Central memory CD4-positive, alpha-beta T cell (primary cell): ENCODE data around the gene PACS2.

Experiments
- DNase-seq: peaks from one replicate; pipeline ENCODE4 v3.0.0; 2022

PACS2 gene

DNA sequence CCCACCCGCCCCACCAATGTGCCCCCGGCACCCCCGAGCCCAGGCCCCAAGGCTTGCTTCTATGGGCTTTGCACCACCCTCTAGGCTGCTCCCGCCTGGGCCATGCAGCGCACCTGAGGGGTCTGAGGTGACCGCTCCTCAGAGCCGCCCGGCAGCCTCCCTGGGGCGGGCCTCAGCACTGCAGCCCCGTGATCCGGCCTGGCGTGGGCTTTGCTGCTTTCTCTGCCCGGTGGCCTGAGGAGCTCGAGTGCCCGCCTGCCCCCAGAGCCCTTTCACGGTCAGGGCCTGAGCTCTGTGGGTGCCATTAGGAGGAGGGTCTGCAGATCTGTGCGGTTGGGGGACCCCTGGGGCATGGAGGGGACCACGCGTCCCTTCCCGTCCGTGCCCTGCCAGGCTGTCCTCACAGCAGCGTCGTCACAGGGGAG, 111.3 kb downstream of the PACS2 start:
- DNase-seq, result no peak

GRCh38 chr14:105426416-105427130, 112.0 kb downstream of the PACS2 start:
- DNase-seq, result no peak

GRCh38 chr14:105427412-105427811, 112.9 kb downstream of the PACS2 start:
- no peak for DNase-seq

DNA sequence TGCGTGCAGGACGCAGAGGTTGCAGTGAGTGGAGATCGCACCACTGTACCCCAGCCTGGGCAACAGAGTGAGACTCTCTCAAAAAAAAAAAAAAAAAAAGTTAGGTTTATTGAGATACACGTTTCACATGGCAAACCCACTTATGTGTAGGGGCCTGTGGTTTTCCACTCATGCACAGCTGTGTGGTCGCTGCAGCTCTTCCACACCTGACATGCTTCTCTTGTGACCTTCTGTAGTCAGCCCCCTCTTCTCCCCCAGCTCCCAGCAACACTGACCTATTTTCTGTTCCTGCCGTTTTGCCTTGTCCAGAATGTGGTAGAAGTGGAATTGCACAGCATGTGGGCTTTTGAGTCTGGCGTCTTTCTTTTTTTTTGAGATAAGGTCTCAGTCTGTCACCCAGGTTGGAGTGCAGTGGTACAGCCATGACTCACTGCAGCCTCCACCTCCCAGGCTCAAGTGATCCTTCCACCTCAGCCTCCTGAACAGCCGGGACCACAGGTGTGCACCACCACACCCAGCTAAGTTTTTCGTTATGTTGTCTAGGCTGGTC, 113.5 kb downstream of the PACS2 start:
- no peak for DNase-seq

GRCh38 chr14:105430042-105430441, 115.5 kb downstream of the PACS2 start:
- DNase-seq, result no peak

DNA sequence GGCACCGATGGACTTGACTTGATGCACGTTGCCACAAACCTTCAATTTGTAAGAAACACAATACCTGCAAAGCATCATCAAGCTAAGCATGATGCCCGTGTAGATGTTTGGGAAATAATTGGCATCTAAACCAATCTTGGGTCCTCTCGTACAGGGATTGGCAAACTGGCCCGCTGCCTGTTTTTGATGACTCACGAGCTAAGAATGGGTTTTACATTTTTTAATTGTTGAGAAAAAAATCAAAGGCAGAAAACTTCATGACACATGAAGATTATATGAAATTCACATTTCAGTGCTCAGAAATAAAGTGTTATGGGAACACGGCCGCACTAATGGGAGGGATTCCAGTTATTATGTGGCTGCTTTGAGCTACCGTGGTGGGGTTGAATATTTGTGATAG, 116.0 kb downstream of the PACS2 start:
- DNase-seq, result no peak

DNA sequence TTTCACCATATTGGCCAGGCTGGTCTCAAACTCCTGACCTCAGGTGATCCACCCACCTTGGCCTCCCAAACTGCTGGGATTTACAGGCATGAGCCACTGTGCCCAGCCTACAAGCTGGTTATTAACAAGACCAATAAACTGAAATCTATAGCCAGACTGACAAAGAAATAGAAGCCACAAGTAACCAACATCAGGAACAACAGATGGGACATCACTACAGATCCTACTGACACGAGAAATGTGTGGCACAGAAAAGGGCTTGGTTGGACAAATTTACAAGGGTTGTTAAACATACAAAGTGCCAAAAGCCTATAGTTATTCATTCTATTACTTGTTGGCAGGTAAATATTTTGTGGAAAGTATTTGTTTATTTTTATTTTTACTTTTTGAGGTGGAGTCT, 116.7 kb downstream of the PACS2 start:
- DNase-seq, result no peak

DNA sequence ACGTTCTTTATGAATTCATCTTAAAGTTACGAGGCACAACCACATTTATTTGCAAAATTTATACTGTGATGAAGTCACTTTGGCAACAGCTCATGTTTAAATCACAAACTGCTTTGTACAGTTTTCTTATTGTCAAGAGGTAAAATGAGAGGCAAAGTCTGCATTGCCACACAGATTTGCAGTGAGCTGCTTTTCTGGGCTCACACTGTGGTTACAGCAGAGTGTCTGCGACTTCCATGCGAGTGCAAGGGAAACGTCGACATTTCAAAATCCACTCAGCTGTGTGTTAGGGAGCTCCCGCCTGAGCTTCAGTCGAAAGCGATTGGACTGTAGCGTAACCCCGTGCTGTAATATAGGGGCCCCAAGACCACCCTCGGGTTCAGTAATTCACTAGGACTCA, 118.1 kb downstream of the PACS2 start:
- DNase-seq, result no peak

DNA sequence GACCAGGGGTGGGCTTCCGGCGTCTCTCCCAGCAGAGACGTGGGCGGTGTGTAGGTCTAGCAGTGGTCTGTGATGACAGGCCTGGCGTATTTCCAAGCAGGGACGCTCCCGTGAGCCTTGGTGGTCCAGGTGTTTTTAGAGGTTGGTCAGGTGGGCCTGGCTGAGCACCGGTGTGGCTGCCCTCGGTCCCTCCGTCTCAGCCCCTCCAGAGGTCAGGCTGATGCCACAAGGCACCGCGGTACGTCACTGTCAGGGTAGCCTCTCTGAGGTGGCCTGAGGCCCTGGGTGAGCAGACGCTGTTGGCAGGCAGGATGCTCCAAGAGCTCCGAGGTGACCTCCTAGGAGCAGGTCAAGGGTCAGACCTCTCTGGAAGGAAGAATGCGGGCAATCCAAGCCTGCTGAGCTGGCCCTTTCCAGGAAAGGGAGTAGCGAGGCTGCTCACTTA, 118.6 kb downstream of the PACS2 start:
- no peak for DNase-seq

GRCh38 chr14:105436402-105436801, 121.9 kb downstream of the PACS2 start:
- DNase-seq, result no peak

GRCh38 chr14:105436891-105437722, 122.6 kb downstream of the PACS2 start:
- no peak for DNase-seq

GRCh38 chr14:105437723-105438500, 123.4 kb downstream of the PACS2 start:
- DNase-seq, result no peak

GRCh38 chr14:105439179-105439578, 124.6 kb downstream of the PACS2 start:
- no peak for DNase-seq

DNA sequence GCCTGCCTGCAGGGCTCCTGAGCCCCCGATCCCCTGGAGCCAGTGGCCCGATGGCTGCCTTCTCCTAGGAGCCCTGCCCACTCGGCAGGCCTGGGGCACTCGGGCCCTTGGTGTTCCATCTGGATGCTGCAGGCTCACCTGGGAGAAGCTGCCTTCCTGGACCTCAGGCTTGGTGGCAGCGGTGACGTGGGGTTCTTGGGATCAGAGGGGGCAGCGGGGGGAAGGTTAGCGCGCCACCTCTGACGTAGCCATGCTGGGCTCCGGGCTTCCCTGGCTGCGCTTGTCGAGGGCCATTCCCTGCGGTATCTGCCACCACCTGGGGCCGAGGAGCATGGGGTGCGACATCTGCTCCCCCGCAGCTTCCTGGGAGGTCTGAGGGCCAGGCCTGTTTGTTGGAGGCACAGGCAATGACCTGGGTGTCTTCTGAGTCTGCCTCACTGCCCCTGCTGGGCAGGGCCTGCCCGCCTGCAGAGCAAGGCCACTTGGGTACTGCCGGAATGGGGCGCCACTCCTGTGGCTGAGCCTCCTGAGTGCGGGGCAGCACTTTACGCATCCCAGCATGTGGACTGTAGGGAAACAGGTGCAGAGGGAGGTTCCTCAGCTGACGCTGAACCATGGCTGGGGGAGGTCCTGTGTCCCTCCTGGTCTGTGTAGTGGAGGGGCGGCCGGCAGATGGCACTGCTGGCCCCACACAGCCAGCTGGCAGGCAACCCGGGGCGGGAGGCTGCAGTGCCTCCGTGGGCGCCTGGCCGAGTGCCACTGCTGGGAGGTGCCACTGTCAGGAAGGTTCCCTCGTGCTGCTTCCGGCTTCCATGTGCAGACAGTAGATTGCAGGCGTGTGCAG, 125.4 kb downstream of the PACS2 start:
- DNase-seq, result no peak

DNA sequence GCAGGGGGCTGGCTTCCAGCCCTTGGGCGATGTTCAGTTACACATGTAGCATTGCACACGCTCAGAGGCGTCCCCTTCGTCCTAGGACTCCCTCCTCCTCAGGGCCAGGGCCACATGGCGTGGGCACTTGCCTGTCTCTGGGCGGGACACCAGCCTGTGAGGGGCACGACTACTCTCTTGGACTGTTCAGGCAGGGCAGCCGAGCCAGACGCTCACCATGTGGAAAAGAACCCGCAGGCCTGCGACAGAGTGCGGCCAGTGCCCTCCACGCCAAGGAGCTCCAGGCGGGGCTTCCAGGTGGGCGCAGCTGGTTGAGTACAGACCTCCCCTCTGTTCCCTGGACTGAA, 126.0 kb downstream of the PACS2 start:
- no peak for DNase-seq

DNA sequence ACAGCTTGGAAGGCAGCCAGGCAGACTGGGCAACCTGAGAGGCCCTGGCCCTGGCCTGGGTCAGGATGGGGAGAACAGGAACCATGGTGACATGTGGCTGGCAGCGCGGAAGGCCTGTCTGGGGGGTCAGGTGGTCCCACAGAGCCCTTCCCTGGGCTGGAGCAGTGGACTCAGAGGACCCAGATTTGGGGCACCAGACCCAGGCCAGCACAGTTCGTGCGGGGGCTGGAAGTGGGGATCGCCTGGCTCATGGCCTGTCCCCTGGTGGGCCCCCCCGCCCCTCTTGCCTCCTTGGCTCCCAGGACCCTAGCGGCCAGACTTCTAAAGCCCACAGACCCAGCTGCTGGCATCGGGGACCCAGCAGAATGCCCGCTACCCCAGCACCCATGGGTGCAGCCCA, 126.4 kb downstream of the PACS2 start:
- DNase-seq, result no peak

DNA sequence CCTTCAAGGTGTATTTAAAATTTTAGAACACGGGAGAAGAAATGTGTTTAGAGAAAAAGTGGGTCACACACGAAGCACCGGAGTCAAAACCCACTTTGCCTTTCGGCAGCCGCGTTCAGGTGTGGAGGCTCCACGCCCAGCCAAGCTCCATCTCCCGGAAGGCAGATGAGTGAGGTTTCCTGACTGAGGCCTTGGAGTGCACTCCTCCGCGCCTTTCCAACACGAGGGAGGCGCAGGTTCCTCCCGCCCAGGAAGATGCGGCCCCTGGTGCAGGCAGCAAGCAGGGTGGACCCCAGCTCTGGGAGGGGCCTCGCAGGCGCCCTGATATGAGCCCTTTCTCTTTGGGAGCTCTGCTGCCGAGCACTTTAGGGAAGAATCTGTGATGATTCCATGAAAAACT, 127.6 kb downstream of the PACS2 start:
- no peak for DNase-seq

DNA sequence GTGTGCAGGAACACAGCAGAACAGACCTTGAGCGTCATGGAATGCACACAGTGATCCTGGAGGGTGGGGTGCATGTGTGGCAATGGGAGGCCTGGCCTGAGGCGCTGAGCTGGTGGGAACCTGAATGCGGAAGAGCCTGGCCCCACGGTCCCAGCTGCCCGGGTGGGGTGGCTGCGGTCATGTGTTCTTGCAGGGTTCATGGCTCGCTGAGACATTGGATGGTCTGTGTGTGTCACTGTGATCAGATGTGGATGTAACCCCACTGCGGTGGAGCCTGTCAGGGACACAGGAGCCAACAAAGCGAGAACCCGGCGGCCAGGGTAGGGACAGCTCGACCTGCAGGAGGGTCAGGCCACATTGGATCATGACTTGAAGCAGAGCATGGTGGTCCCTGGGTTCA, 128.3 kb downstream of the PACS2 start:
- no peak for DNase-seq

GRCh38 chr14:105444859-105445258, 130.3 kb downstream of the PACS2 start:
- DNase-seq, result no peak

DNA sequence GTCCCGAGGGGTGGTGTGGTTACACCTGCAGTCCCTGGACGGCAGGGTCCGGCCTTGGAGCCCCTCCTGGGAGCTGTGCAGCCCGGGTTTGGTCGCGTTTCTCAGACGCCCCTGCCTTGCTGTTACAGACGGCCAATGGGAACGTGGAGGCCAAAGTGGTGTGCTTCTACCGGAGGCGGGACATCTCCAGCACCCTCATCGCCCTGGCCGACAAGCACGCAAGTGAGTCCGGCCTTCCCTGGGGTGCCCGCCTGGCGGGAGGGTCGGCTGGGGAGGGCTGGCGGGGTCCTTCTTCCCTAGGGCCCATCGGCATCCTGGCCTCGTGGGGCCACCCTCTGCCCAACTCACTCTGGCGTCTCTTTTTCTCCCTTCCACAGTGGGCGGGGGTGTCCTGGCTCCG, 130.7 kb downstream of the PACS2 start:
- no peak for DNase-seq

- no peak for DNase-seq
These were observed 131.6 kb downstream of the PACS2 start for GRCh38 chr14:105445901-105446845.
